GM23338 (cell line): ENCODE data around the gene ZNF276.

Experiments used
- CREB1 ChIP-seq: fragments of 250-450 bp; sonication (Bioruptor Pico); IDR thresholded peaks from 2 replicates; pipeline ENCODE4 v1.5.0; 2020; ENCODE audit warnings: low read depth, mild to moderate bottlenecking, moderate library complexity
- ETS1 ChIP-seq: IDR thresholded peaks from 2 replicates; pipeline ENCODE4 v1.6.1; 2016; ENCODE audit warnings: antibody characterized with exemption
- EZH2 ChIP-seq: fragments of 200-600 bp; sonication (generic); IDR thresholded peaks from one replicate; pipeline ENCODE4 v1.8.0; 2017; ENCODE audit warnings: antibody characterized with exemption, mild to moderate bottlenecking, low read depth; ENCODE audit not compliant: unreplicated experiment
- EZH2phosphoT487 ChIP-seq: fragments of 200-600 bp; sonication (generic); IDR thresholded peaks from one replicate; pipeline ENCODE4 v1.8.1; 2018; ENCODE audit warnings: antibody characterized with exemption; ENCODE audit not compliant: unreplicated experiment
- JUNB ChIP-seq: IDR thresholded peaks from one replicate; pipeline ENCODE4 v1.6.1; 2016; ENCODE audit warnings: antibody characterized with exemption; ENCODE audit not compliant: unreplicated experiment
- NANOG ChIP-seq: IDR thresholded peaks from 2 replicates; pipeline ENCODE4 v1.6.1; 2016; ENCODE audit warnings: antibody characterized with exemption, borderline replicate concordance
- POLR2AphosphoS5 ChIP-seq: IDR thresholded peaks from 2 replicates; pipeline ENCODE4 v1.6.1; 2016; ENCODE audit warnings: antibody characterized with exemption, low read depth
- STAT1 ChIP-seq: IDR thresholded peaks from one replicate; pipeline ENCODE4 v1.6.1; 2016; ENCODE audit warnings: antibody characterized with exemption; ENCODE audit not compliant: unreplicated experiment
- ZNF114 ChIP-seq: fragments of 250-450 bp; sonication (Bioruptor Pico); IDR thresholded peaks from 2 replicates; pipeline ENCODE4 v1.5.0; 2020; ENCODE audit warnings: mild to moderate bottlenecking, moderate library complexity
- ZNF331 ChIP-seq: fragments of 250-450 bp; sonication (Bioruptor Pico); IDR thresholded peaks from 2 replicates; pipeline ENCODE4 v1.5.0; 2020; ENCODE audit warnings: low read depth, mild to moderate bottlenecking, moderate library complexity
- TF ChIP-seq, protein P1 (sequence below), 2 experiments: fragments of 200-600 bp in 1 of 2; sonication (generic) in 1 of 2; conservative IDR thresholded peaks; 2 replicates each; pipeline versions ENCODE4 v1.5.1 to v1.6.1; 2016 to 2017; ENCODE audit warnings: antibody characterized with exemption in 2 of 2, low read depth in 2 of 2, mild to moderate bottlenecking in 2 of 2, moderate library complexity in 1 of 2
- TF ChIP-seq, protein P2 (sequence below): IDR thresholded peaks from one replicate; pipeline ENCODE4 v1.6.1; 2018; ENCODE audit warnings: antibody characterized with exemption; ENCODE audit not compliant: unreplicated experiment
- TF ChIP-seq, protein P3 (sequence below): fragments of 250-450 bp; sonication (Bioruptor Pico); IDR thresholded peaks from 2 replicates; pipeline ENCODE4 v1.5.0; 2020; ENCODE audit warnings: mild to moderate bottlenecking, moderate library complexity

- TF ChIP-seq, protein P1, sequence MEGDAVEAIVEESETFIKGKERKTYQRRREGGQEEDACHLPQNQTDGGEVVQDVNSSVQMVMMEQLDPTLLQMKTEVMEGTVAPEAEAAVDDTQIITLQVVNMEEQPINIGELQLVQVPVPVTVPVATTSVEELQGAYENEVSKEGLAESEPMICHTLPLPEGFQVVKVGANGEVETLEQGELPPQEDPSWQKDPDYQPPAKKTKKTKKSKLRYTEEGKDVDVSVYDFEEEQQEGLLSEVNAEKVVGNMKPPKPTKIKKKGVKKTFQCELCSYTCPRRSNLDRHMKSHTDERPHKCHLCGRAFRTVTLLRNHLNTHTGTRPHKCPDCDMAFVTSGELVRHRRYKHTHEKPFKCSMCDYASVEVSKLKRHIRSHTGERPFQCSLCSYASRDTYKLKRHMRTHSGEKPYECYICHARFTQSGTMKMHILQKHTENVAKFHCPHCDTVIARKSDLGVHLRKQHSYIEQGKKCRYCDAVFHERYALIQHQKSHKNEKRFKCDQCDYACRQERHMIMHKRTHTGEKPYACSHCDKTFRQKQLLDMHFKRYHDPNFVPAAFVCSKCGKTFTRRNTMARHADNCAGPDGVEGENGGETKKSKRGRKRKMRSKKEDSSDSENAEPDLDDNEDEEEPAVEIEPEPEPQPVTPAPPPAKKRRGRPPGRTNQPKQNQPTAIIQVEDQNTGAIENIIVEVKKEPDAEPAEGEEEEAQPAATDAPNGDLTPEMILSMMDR (conservative IDR thresholded peaks at IDR 0.05; ENCODE audit: low read depth in 2 of 2): no peak
- TF ChIP-seq EZH2 (no peak), CREB1 (CRISPR knock-in tag) (no peak), ZNF331 (CRISPR knock-in tag) (no peak), EZH2phosphoT487 (no peak), POLR2AphosphoS5 (no peak), ETS1 (no peak), NANOG (no peak), JUNB (no peak), STAT1 (no peak), ZNF114 (CRISPR knock-in tag) (no peak)
- TF ChIP-seq, protein P2, sequence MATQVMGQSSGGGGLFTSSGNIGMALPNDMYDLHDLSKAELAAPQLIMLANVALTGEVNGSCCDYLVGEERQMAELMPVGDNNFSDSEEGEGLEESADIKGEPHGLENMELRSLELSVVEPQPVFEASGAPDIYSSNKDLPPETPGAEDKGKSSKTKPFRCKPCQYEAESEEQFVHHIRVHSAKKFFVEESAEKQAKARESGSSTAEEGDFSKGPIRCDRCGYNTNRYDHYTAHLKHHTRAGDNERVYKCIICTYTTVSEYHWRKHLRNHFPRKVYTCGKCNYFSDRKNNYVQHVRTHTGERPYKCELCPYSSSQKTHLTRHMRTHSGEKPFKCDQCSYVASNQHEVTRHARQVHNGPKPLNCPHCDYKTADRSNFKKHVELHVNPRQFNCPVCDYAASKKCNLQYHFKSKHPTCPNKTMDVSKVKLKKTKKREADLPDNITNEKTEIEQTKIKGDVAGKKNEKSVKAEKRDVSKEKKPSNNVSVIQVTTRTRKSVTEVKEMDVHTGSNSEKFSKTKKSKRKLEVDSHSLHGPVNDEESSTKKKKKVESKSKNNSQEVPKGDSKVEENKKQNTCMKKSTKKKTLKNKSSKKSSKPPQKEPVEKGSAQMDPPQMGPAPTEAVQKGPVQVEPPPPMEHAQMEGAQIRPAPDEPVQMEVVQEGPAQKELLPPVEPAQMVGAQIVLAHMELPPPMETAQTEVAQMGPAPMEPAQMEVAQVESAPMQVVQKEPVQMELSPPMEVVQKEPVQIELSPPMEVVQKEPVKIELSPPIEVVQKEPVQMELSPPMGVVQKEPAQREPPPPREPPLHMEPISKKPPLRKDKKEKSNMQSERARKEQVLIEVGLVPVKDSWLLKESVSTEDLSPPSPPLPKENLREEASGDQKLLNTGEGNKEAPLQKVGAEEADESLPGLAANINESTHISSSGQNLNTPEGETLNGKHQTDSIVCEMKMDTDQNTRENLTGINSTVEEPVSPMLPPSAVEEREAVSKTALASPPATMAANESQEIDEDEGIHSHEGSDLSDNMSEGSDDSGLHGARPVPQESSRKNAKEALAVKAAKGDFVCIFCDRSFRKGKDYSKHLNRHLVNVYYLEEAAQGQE: no peak
- TF ChIP-seq, protein P3, sequence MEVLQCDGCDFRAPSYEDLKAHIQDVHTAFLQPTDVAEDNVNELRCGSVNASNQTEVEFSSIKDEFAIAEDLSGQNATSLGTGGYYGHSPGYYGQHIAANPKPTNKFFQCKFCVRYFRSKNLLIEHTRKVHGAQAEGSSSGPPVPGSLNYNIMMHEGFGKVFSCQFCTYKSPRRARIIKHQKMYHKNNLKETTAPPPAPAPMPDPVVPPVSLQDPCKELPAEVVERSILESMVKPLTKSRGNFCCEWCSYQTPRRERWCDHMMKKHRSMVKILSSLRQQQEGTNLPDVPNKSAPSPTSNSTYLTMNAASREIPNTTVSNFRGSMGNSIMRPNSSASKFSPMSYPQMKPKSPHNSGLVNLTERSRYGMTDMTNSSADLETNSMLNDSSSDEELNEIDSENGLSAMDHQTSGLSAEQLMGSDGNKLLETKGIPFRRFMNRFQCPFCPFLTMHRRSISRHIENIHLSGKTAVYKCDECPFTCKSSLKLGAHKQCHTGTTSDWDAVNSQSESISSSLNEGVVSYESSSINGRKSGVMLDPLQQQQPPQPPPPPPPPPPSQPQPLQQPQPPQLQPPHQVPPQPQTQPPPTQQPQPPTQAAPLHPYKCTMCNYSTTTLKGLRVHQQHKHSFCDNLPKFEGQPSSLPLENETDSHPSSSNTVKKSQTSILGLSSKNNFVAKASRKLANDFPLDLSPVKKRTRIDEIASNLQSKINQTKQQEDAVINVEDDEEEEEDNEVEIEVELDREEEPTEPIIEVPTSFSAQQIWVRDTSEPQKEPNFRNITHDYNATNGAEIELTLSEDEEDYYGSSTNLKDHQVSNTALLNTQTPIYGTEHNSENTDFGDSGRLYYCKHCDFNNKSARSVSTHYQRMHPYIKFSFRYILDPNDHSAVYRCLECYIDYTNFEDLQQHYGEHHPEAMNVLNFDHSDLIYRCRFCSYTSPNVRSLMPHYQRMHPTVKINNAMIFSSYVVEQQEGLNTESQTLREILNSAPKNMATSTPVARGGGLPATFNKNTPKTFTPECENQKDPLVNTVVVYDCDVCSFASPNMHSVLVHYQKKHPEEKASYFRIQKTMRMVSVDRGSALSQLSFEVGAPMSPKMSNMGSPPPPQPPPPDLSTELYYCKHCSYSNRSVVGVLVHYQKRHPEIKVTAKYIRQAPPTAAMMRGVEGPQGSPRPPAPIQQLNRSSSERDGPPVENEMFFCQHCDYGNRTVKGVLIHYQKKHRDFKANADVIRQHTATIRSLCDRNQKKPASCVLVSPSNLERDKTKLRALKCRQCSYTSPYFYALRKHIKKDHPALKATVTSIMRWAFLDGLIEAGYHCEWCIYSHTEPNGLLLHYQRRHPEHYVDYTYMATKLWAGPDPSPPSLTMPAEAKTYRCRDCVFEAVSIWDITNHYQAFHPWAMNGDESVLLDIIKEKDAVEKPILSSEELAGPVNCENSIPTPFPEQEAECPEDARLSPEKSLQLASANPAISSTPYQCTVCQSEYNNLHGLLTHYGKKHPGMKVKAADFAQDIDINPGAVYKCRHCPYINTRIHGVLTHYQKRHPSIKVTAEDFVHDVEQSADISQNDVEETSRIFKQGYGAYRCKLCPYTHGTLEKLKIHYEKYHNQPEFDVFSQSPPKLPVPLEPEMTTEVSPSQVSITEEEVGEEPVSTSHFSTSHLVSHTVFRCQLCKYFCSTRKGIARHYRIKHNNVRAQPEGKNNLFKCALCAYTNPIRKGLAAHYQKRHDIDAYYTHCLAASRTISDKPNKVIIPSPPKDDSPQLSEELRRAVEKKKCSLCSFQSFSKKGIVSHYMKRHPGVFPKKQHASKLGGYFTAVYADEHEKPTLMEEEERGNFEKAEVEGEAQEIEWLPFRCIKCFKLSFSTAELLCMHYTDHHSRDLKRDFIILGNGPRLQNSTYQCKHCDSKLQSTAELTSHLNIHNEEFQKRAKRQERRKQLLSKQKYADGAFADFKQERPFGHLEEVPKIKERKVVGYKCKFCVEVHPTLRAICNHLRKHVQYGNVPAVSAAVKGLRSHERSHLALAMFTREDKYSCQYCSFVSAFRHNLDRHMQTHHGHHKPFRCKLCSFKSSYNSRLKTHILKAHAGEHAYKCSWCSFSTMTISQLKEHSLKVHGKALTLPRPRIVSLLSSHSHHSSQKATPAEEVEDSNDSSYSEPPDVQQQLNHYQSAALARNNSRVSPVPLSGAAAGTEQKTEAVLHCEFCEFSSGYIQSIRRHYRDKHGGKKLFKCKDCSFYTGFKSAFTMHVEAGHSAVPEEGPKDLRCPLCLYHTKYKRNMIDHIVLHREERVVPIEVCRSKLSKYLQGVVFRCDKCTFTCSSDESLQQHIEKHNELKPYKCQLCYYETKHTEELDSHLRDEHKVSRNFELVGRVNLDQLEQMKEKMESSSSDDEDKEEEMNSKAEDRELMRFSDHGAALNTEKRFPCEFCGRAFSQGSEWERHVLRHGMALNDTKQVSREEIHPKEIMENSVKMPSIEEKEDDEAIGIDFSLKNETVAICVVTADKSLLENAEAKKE (CRISPR knock-in tag): no peak
These were observed 3.4 kb upstream of the ZNF276 start for GRCh38 chr16:89717688-89718505.
